Activated CD8-positive, alpha-beta memory T cell treated with anti-CD3 and anti-CD28 coated beads for 48 hours (primary cell): Measurements from ENCODE around the gene VILL.

Experiments
- DNase-seq, 3 experiments: peaks; one replicate each; pipeline ENCODE4 v3.0.0-alpha.2; 2020; ENCODE audit warnings: low read depth in 2 of 3, low spot score in 2 of 3

The VILL gene

GRCh38 chr3:38016847-38017444 is 26.4 kb downstream of the VILL start:
- no peak for DNase-seq

GRCh38 chr3:38017445-38018295 is 27.1 kb downstream of the VILL start:
- no peak for DNase-seq

GRCh38 chr3:38018296-38019266 is 28.0 kb downstream of the VILL start:
- no peak for DNase-seq

- DNase-seq: no peak
Observed at GRCh38 chr3:38019658-38020341, 29.2 kb downstream of the VILL start.

GRCh38 chr3:38020342-38020726 is 29.7 kb downstream of the VILL start:
- no peak for DNase-seq

GRCh38 chr3:38021196-38021595 is 30.6 kb downstream of the VILL start:
- DNase-seq: no peak

GRCh38 chr3:38022301-38022700 is 31.7 kb downstream of the VILL start:
- DNase-seq: no peak

GRCh38 chr3:38022896-38023709 is 32.5 kb downstream of the VILL start:
- no peak for DNase-seq

GRCh38 chr3:38026856-38027255 is 36.3 kb downstream of the VILL start:
- no peak for DNase-seq

GRCh38 chr3:38027466-38028465 is 37.2 kb downstream of the VILL start:
- DNase-seq: no peak

- no peak for DNase-seq
Observed at GRCh38 chr3:38028621-38029361, 38.2 kb downstream of the VILL start.

- DNase-seq: no peak
Observed at GRCh38 chr3:38029400-38030125, 39.0 kb downstream of the VILL start, which contains the start of gene PLCD1. Gene PLCD1, minus strand, starts transcription at chr3:38029642. Its CDS starts 103 bp downstream, at chr3:38029539.

GRCh38 chr3:38030126-38031021 is 39.8 kb downstream of the VILL start:
- no peak for DNase-seq

GRCh38 chr3:38031022-38031994 is 40.7 kb downstream of the VILL start:
- no peak for DNase-seq

GRCh38 chr3:38032328-38032865 is 41.8 kb downstream of the VILL start:
- DNase-seq: no peak
